HG02763 (cell line): ENCODE measurements around the gene KRT9.
"Not testable (repeated sequence)": the region's sequence is repeated elsewhere in the genome, so short reads cannot be mapped to it uniquely, and the experiment has no call there.

ENCODE experiments used
- ATAC-seq: cut with Tn5 transposase; IDR thresholded peaks from one replicate; pipeline ENCODE4 v1.9.1; 2021; ENCODE audit warnings: mild to moderate bottlenecking, moderate library complexity; ENCODE audit not compliant: unreplicated experiment

The KRT9 gene

GRCh38 chr17:41571561-41572434 is at the start of gene KRT9:
KRT9 (minus strand) TSS chr17:41572059; CDS start chr17:41571992, 67 bp downstream.
- ATAC-seq = no peak

- ATAC-seq = not testable (repeated sequence)
These were observed 49.6 kb upstream of the KRT9 start for GRCh38 chr17:41621435-41621817.

GRCh38 chr17:41620583-41621434 is 49.0 kb upstream of the KRT9 start:
- no peak for ATAC-seq

GRCh38 chr17:41619927-41620582 is 48.2 kb upstream of the KRT9 start:
- ATAC-seq = not testable (repeated sequence)

GRCh38 chr17:41619036-41619926 is 47.4 kb upstream of the KRT9 start:
- no peak for ATAC-seq

- no peak for ATAC-seq
These were observed 46.6 kb upstream of the KRT9 start for GRCh38 chr17:41618341-41619035.

- no peak for ATAC-seq
These were observed 45.8 kb upstream of the KRT9 start for GRCh38 chr17:41617698-41618097.

GRCh38 chr17:41617136-41617535 is 45.3 kb upstream of the KRT9 start:
- no peak for ATAC-seq

GRCh38 chr17:41616486-41616885 is 44.6 kb upstream of the KRT9 start:
- not testable (repeated sequence) for ATAC-seq

GRCh38 chr17:41615454-41615853 is 43.6 kb upstream of the KRT9 start:
- no peak for ATAC-seq

- not testable (repeated sequence) for ATAC-seq
These were observed 42.9 kb upstream of the KRT9 start for GRCh38 chr17:41614767-41615166.

- no peak for ATAC-seq
These were observed 42.2 kb upstream of the KRT9 start for GRCh38 chr17:41614098-41614497.

GRCh38 chr17:41613277-41614082 is 41.6 kb upstream of the KRT9 start:
- no peak for ATAC-seq

- not testable (repeated sequence) for ATAC-seq
These were observed 40.7 kb upstream of the KRT9 start, which contains the start of gene KRT16 for GRCh38 chr17:41612376-41613160. KRT16 (minus strand) TSS chr17:41612767; CDS start chr17:41612688, 79 bp downstream.

GRCh38 chr17:41610965-41611640 is 39.2 kb upstream of the KRT9 start:
- no peak for ATAC-seq

GRCh38 chr17:41610061-41610517 is 38.2 kb upstream of the KRT9 start:
- not testable (repeated sequence) for ATAC-seq

GRCh38 chr17:41606930-41607329 is 35.1 kb upstream of the KRT9 start:
- ATAC-seq = not testable (repeated sequence)
